C4-2B (cell line): ENCODE results near the gene LRG1.

Experiments used
- CTCF ChIP-seq: fragments of 450-650 bp; conservative IDR thresholded peaks from 2 replicates; pipeline ENCODE4 v1.5.1; 2017; ENCODE audit warnings: mild to moderate bottlenecking
- ZFX ChIP-seq: fragments of 450-650 bp; IDR thresholded peaks from 2 replicates; pipeline ENCODE4 v1.6.1; 2017

- TF ChIP-seq CTCF, result no peak
- TF ChIP-seq ZFX, result no peak
Measured at GRCh38 chr19:4531562-4532165, 8.2 kb downstream of the LRG1 start.
